Jurkat, Clone E6-1 (cell line): Measurements from ENCODE around the gene JARID2.

ENCODE experiments used
- DNase-seq: peaks from one replicate; pipeline ENCODE4 v3.0.0-alpha.2; 2011; ENCODE audit warnings: low read depth, low spot score
- H3K4me3 ChIP-seq: 2 replicates; pipeline ENCODE4 v1.5.1; 2011; ENCODE audit warnings: mild to moderate bottlenecking, low read length, control low read depth, moderate library complexity

Gene JARID2

GRCh38 chr6:15246217-15246665 is 372 bp downstream of the JARID2 start:
- H3K4me3 ChIP-seq = peak overlapping the region; percentile 87

GRCh38 chr6:15246666-15247499 is 1.0 kb downstream of the JARID2 start:
- H3K4me3 ChIP-seq = peak overlapping the region; percentile 87
- DNase-seq = no peak

More at GRCh38 chr6:15246217-15246665, 372 bp downstream of the JARID2 start:
- no peak for DNase-seq

GRCh38 chr6:15247500-15248450 is 1.9 kb downstream of the JARID2 start:
- no peak for DNase-seq
- peak overlapping the region; percentile 87 for H3K4me3 ChIP-seq

GRCh38 chr6:15248451-15249370 is 2.8 kb downstream of the JARID2 start:
- peak overlapping the region; percentile 85 for H3K4me3 ChIP-seq
- DNase-seq = peak; percentile 97

- no peak for DNase-seq
- peak overlapping the region; percentile 85 for H3K4me3 ChIP-seq
Measured at GRCh38 chr6:15249371-15250019, 3.6 kb downstream of the JARID2 start.

- no peak for DNase-seq
- peak overlapping the region; percentile 85 for H3K4me3 ChIP-seq
Measured at GRCh38 chr6:15250187-15251168, 4.6 kb downstream of the JARID2 start.

GRCh38 chr6:15252195-15252594 is 6.3 kb downstream of the JARID2 start:
- H3K4me3 ChIP-seq = peak overlapping the region; percentile 11; the same call in 1 of the 2 replicates
- no peak for DNase-seq

- no peak overlapping the region for H3K4me3 ChIP-seq
- DNase-seq = no peak
Measured at GRCh38 chr6:15253203-15254022, 7.5 kb downstream of the JARID2 start.

- H3K4me3 ChIP-seq = no peak overlapping the region
- DNase-seq = no peak
Measured at GRCh38 chr6:15254070-15254975, 8.5 kb downstream of the JARID2 start.

GRCh38 chr6:15255481-15255880 is 9.6 kb downstream of the JARID2 start:
- H3K4me3 ChIP-seq = no peak overlapping the region
- peak; percentile 89 for DNase-seq

GRCh38 chr6:15255909-15256395 is 10.1 kb downstream of the JARID2 start:
- H3K4me3 ChIP-seq = no peak overlapping the region
- no peak for DNase-seq

GRCh38 chr6:15256538-15257271 is 10.8 kb downstream of the JARID2 start:
- no peak overlapping the region for H3K4me3 ChIP-seq
- DNase-seq = no peak

GRCh38 chr6:15257357-15258132 is 11.7 kb downstream of the JARID2 start:
- H3K4me3 ChIP-seq = no peak overlapping the region
- no peak for DNase-seq

GRCh38 chr6:15259766-15260098 is 13.9 kb downstream of the JARID2 start:
- H3K4me3 ChIP-seq = no peak overlapping the region
- DNase-seq = no peak
